Right lobe of liver (tissue), 6 donors: Measurements from ENCODE around the gene FIZ1. TPM values are rescaled to one million over a fixed set of nuclear protein-coding genes. Genes with fewer than 3 reads are reported as not detected.

Experiments used
- ATAC-seq, 4 donors: fragments of 200-7000 bp; cut with Tn5 transposase; one replicate each; pipeline ENCODE4 v1.9.1; 2020; ENCODE audit warnings: mild to moderate bottlenecking in 4 of 4, moderate library complexity in 4 of 4
- DNase-seq, 3 donors: peaks; one replicate each; pipeline ENCODE4 v3.0.0-alpha.2; 2020
- H3K27ac ChIP-seq, 3 donors: fragments of 200-600 bp; one replicate each; pipeline ENCODE4 v1.8.0; 2022
- H3K27me3 ChIP-seq, 2 donors: fragments of 200-600 bp; one replicate each; pipeline ENCODE4 v1.8.0; 2022
- H3K36me3 ChIP-seq, 4 donors: fragments of 200-600 bp; sonication (generic) in 1 of 4; one replicate each; pipeline versions ENCODE4 v1.5.1 to v1.8.0; 2017 to 2022; ENCODE audit warnings: control low read depth in 1 of 4
- H3K4me1 ChIP-seq, 4 donors: fragments of 200-600 bp; sonication (generic) in 1 of 4; one replicate each; pipeline versions ENCODE4 v1.5.1 to v1.8.0; 2017 to 2022; ENCODE audit warnings: control low read depth in 1 of 4
- H3K4me3 ChIP-seq, 3 donors: fragments of 200-600 bp; one replicate each; pipeline ENCODE4 v1.8.0; 2022
- H3K9me3 ChIP-seq, 4 donors: fragments of 200-600 bp; sonication (generic) in 1 of 4; one replicate each; pipeline versions ENCODE4 v1.5.1 to v1.8.0; 2017 to 2022; ENCODE audit warnings: control low read depth in 1 of 4
- CTCF ChIP-seq, 4 donors: fragments of 200-600 bp in 3 of 4; fragments of 450-650 bp in 1 of 4; IDR thresholded peaks; one replicate each; pipeline versions ENCODE4 v1.5.1 to v1.8.0; 2016 to 2022; ENCODE audit warnings: antibody characterized with exemption in 4 of 4, mild to moderate bottlenecking in 2 of 4
- POLR2A ChIP-seq: fragments of 450-650 bp; IDR thresholded peaks from one replicate; pipeline ENCODE4 v1.6.1; 2017; ENCODE audit warnings: antibody characterized with exemption, mild to moderate bottlenecking
- WGBS: methylation state at CpG from one replicate; pipeline ENCODE4 v1.1.6; 2018; ENCODE audit warnings: low coverage, low lambda C conversion rate; ENCODE audit not compliant: insufficient coverage; ENCODE audit errors: missing lambda C conversion rate; 5-methylcytosine and 5-hydroxymethylcytosine counted together
- intact Hi-C, 2 donors: fragments of 100-400 bp; cut with DNase I; formaldehyde crosslinking; loops; one replicate each; pipeline versions ENCODE4 v1.11.2 to v1.14.1; 2022
- total RNA-seq, 6 experiments: library from RNA; depleted of rRNA in 2 of 6; stranded (reverse); fragments of >200 nt in 2 of 6; fragmentation: NEBNext Ultra II Directional in 3 of 6; extraction: Animal tissue kit (Norgen Biotek cat#: 25700) in 3 of 6; gene quantifications; one replicate each; pipeline versions ENCODE4 v1.1.0 to v1.2.4, GENCODE V29; 2016 to 2023
- donor health status: DM: no; HTN: yes; CAD: no.
- donor health status: DM: no; HTN: no; CAD: no.
- donor health status: DM: no; HTN: no; CAD: no.
- donor health status: DM: no; HTN: yes; CAD: no.
- donor health status: DM: no; HTN: yes; CAD: no.

The FIZ1 gene
- total RNA-seq, 6 experiments from 2014 or later, result 3.0 to 13.1 (median 5.1) TPM

GRCh38 chr19:55636723-55637122 is 37.4 kb upstream of the FIZ1 start:
- no peak for TF ChIP-seq POLR2A
- no peak for TF ChIP-seq CTCF (IDR thresholded peaks at IDR 0.05)
- DNase-seq, result no peak
- no peaks in the 10 kb centered on the region for H3K36me3 ChIP-seq
- 100% methylated on average over 1 of the region's 4 CpGs for WGBS
- ATAC-seq, result no peak
- H3K27ac ChIP-seq, result no peak overlapping the region
- H3K4me3 ChIP-seq, result no peak overlapping the region
- peaks cover 0 to 38% (median 22%) of the 10 kb centered on the region in 4 donors for H3K4me1 ChIP-seq
- intact Hi-C loops, result loop anchor here in 1 of 2 donors (5.0 kb wide), 1 partner anchor 171 kb away; no protein-coding TSS in a partner anchor
- no peaks in the 10 kb centered on the region for H3K9me3 ChIP-seq
- no peaks in the 10 kb centered on the region for H3K27me3 ChIP-seq

- WGBS, result 29% methylated on average over 6 of the region's 7 CpGs
- TF ChIP-seq POLR2A, result no peak
- no peak for TF ChIP-seq CTCF (IDR thresholded peaks at IDR 0.05)
- Histone ChIP-seq H3K4me1 (peaks cover 0 to 39% (median 22%) of the 10 kb centered on the region in 4 donors), H3K4me3 (peak overlapping the region; percentile 79 to 97 (median 96)), H3K36me3 (no peaks in the 10 kb centered on the region), H3K9me3 (no peaks in the 10 kb centered on the region), H3K27ac (peak overlapping the region; percentile 90 to 92 (median 90)), H3K27me3 (no peaks in the 10 kb centered on the region)
- intact Hi-C loops, result loop anchor here in 1 of 2 donors (5.0 kb wide), 1 partner anchor 171 kb away; no protein-coding TSS in a partner anchor
- DNase-seq (no peak), ATAC-seq (no peak)
These were observed 36.6 kb upstream of the FIZ1 start for GRCh38 chr19:55635856-55636440.

DNA sequence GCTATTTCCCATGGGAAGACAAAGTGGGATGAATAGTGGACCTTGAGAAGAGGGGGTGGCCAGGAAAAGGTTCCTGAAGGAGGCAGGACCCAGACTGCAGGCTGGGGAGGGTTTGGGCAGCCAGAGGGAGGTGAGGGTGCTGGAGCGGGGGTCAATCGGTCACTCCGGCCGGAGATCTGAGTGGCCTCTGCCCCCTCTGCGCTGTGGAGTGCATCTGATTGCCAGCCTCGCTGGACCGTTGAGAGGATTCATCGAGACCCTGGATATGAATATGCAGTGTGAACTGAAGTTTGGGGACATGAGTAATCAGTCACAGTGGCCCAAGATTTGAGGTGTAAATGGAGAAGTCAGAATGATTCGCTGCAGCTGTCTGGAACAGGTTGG is 36.0 kb upstream of the FIZ1 start:
- ATAC-seq (peak in 1 of 4 donors; percentile 8), DNase-seq (no peak)
- Histone ChIP-seq H3K36me3 (no peaks in the 10 kb centered on the region), H3K4me3 (peak overlapping the region; percentile 79 to 97 (median 96)), H3K4me1 (peaks cover 0 to 37% (median 19%) of the 10 kb centered on the region in 4 donors), H3K27ac (peak overlapping the region; percentile 90 to 92 (median 90)), H3K27me3 (no peaks in the 10 kb centered on the region), H3K9me3 (no peaks in the 10 kb centered on the region)
- TF ChIP-seq CTCF (IDR thresholded peaks at IDR 0.05) (no peak), POLR2A (no peak)
- 0% methylated on average over 7 of the region's 9 CpGs for WGBS
- intact Hi-C loops, result loop anchor here in 1 of 2 donors (5.0 kb wide), 1 partner anchor 172 kb away; no protein-coding TSS in a partner anchor

DNA sequence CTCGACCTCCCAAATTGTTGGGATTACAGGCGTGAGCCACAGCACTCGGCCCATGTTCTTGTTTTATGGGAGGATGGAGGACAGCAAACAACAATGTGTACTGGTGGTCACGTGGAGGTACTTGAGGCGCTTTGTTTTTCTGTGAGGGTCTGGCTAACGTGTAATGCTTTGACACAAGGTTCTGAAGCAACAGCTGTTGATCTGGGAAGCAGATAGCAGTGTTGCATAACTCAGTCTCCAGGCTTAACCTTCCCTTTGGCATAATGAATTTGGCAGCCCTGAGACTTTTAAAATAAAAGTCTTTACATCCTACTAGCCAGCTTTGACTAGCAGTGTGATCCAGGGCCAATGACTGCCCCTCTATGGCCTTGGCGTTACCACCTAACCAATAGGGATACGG is 34.5 kb upstream of the FIZ1 start:
- 54% methylated on average over 5 of the region's 8 CpGs for WGBS
- Histone ChIP-seq H3K27ac (peak overlapping the region in 1 of 3 donors; percentile 90), H3K36me3 (no peaks in the 10 kb centered on the region), H3K4me1 (peaks cover 0 to 26% (median 13%) of the 10 kb centered on the region in 4 donors), H3K27me3 (no peaks in the 10 kb centered on the region), H3K4me3 (no peak overlapping the region), H3K9me3 (no peaks in the 10 kb centered on the region)
- intact Hi-C loops, result loop anchor here in 1 of 2 donors (5.0 kb wide), 1 partner anchor 117 kb away; no protein-coding TSS in a partner anchor
- no peak for TF ChIP-seq CTCF (IDR thresholded peaks at IDR 0.05)
- no peak for TF ChIP-seq POLR2A
- ATAC-seq (peak in 1 of 4 donors; percentile 17), DNase-seq (no peak)
